ENCODE results near the gene ZBTB20. TPM values are rescaled to one million over a fixed set of nuclear protein-coding genes. Genes with fewer than 3 reads are reported as not detected.

The ZBTB20 gene
- polyA plus RNA-seq, 1 donor from 2014 or later = 4.8 TPM

DNA sequence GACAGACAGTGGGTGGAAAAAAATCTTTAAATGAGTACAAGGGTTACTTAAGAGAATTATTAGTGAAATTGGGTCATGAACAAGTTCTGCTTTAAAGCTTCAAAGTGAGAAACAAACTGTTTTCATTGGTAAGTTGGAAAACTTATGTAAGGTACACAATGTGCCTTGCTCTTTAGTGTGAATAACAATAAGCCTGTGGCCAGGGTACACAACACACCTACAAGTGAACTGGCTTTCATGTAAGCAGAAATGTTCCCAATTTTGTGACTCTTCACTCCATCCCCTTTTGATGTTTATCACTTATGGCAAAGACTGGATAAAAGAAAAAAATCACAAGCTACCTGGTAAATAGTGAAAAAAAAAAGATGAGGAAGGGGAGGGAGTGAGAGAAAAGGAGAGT lies 253.7 kb downstream of the ZBTB20 start:
- H3K9me3 ChIP-seq (ENCODE audit: low read length) = no peaks in the 10 kb centered on the region
- TF ChIP-seq TAF1 (IDR thresholded peaks at IDR 0.05; ENCODE audit: low read depth) = no peak
- TF ChIP-seq REST (IDR thresholded peaks at IDR 0.05; ENCODE audit: borderline replicate concordance) = no peak
- no peak for TF ChIP-seq SMC3 (conservative IDR thresholded peaks at IDR 0.05; ENCODE audit: poor library complexity)
- no peak for TF ChIP-seq MXI1 (conservative IDR thresholded peaks at IDR 0.05; ENCODE audit: poor library complexity, severe bottlenecking)
- TF ChIP-seq EZH2 (IDR thresholded peaks at IDR 0.05; ENCODE audit: borderline replicate concordance, insufficient read depth, low read length, poor library complexity, severe bottlenecking) = no peak
- no peak for TF ChIP-seq POLR2AphosphoS5 (IDR thresholded peaks at IDR 0.05)
- no peak for TF ChIP-seq EP300 (conservative IDR thresholded peaks at IDR 0.05; ENCODE audit: poor library complexity, severe bottlenecking)
- no peak for TF ChIP-seq RAD21 (conservative IDR thresholded peaks at IDR 0.05)
- no peak for TF ChIP-seq CTCF (IDR thresholded peaks at IDR 0.05; ENCODE audit: poor library complexity, severe bottlenecking)
- no peak overlapping the region for H3K4me3 ChIP-seq (ENCODE audit: low read length)
- H3K27ac ChIP-seq (ENCODE audit: low read length) = no peak overlapping the region
- H3F3A ChIP-seq (ENCODE audit: insufficient read depth, low read length, poor library complexity, severe bottlenecking) = no peaks in the 10 kb centered on the region
- no peak overlapping the region for H3K4me2 ChIP-seq (ENCODE audit: low read length)
- H3K9me2 ChIP-seq (ENCODE audit: insufficient read depth, low read length) = no peaks in the 10 kb centered on the region
- H3K79me2 ChIP-seq (replicated peaks; ENCODE audit: insufficient read depth, low read length) = no peaks in the 10 kb centered on the region
- H3K27me3 ChIP-seq (ENCODE audit: insufficient read depth, low read depth, low read length) = no peaks in the 10 kb centered on the region
- no peak overlapping the region for H3K9ac ChIP-seq (ENCODE audit: low read length)
- H2AFZ ChIP-seq (ENCODE audit: low read depth, low read length) = no peak overlapping the region
- no peaks in the 10 kb centered on the region for H3K36me3 ChIP-seq (ENCODE audit: insufficient read depth, low read length)
- no peaks in the 10 kb centered on the region for H4K20me1 ChIP-seq (ENCODE audit: insufficient read depth)

DNA sequence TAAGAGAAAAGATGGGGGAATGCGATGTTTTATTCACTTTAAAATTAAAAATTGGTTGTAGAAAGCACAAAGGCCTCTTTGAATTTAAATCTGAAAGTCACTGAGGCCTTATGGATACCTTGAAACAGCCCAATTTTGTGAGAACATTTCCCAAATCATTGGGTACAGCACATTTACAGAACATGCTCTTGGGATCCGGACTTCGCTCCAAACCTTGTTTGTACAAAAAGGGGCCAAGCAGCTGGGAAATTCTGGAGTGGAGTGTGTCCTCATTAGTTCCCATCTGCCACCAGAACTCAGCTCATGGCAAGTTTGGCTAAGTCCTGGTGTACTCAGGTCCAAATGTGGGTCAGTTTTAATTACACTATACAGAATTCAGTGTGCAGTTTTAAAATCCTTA lies 254.2 kb downstream of the ZBTB20 start:
- Histone ChIP-seq H3K9me2 (ENCODE audit: insufficient read depth, low read length) (no peaks in the 10 kb centered on the region), H3F3A (ENCODE audit: insufficient read depth, low read length, poor library complexity, severe bottlenecking) (no peaks in the 10 kb centered on the region), H3K27ac (ENCODE audit: low read length) (no peak overlapping the region), H3K4me3 (ENCODE audit: low read length) (no peak overlapping the region), H3K27me3 (ENCODE audit: insufficient read depth, low read depth, low read length) (no peaks in the 10 kb centered on the region), H2AFZ (ENCODE audit: low read depth, low read length) (no peak overlapping the region), H3K36me3 (ENCODE audit: insufficient read depth, low read length) (no peaks in the 10 kb centered on the region), H4K20me1 (ENCODE audit: insufficient read depth) (no peaks in the 10 kb centered on the region), H3K4me2 (ENCODE audit: low read length) (no peak overlapping the region), H3K9ac (ENCODE audit: low read length) (no peak overlapping the region), H3K79me2 (replicated peaks; ENCODE audit: insufficient read depth, low read length) (no peaks in the 10 kb centered on the region), H3K9me3 (ENCODE audit: low read length) (no peaks in the 10 kb centered on the region)
- TF ChIP-seq POLR2AphosphoS5 (IDR thresholded peaks at IDR 0.05) (no peak), SMC3 (conservative IDR thresholded peaks at IDR 0.05; ENCODE audit: poor library complexity) (no peak), CTCF (IDR thresholded peaks at IDR 0.05; ENCODE audit: poor library complexity, severe bottlenecking) (no peak), MXI1 (conservative IDR thresholded peaks at IDR 0.05; ENCODE audit: poor library complexity, severe bottlenecking) (no peak)

Data from neural cell (in vitro differentiated cells).